Tongue (tissue), 2 donors: ENCODE measurements around the gene SP2. TPM values are rescaled to one million over a fixed set of nuclear protein-coding genes. Genes with fewer than 3 reads are reported as not detected.
A peak's percentile ranks its signal among the peaks of the same experiment; 100 is the strongest.

Experiments
- DNase-seq: peaks from one replicate; pipeline ENCODE4 v3.0.0-alpha.2; 2015
- total RNA-seq: library from RNA; depleted of rRNA; stranded (reverse); fragments of >200 nt; gene quantifications from one replicate; pipeline ENCODE4 v1.2.3, GENCODE V29; 2014

SP2 gene
- 2.4 TPM for total RNA-seq

GRCh38 chr17:47895856-47896671 lies at the start of gene SP2:
Gene SP2 (plus strand): TSS chr17:47896236. CDS start chr17:47896287, 51 bp downstream.
- DNase-seq = peak; percentile 100

- DNase-seq = no peak
These were observed 49.2 kb upstream of the SP2 start for GRCh38 chr17:47846716-47847340.

DNA sequence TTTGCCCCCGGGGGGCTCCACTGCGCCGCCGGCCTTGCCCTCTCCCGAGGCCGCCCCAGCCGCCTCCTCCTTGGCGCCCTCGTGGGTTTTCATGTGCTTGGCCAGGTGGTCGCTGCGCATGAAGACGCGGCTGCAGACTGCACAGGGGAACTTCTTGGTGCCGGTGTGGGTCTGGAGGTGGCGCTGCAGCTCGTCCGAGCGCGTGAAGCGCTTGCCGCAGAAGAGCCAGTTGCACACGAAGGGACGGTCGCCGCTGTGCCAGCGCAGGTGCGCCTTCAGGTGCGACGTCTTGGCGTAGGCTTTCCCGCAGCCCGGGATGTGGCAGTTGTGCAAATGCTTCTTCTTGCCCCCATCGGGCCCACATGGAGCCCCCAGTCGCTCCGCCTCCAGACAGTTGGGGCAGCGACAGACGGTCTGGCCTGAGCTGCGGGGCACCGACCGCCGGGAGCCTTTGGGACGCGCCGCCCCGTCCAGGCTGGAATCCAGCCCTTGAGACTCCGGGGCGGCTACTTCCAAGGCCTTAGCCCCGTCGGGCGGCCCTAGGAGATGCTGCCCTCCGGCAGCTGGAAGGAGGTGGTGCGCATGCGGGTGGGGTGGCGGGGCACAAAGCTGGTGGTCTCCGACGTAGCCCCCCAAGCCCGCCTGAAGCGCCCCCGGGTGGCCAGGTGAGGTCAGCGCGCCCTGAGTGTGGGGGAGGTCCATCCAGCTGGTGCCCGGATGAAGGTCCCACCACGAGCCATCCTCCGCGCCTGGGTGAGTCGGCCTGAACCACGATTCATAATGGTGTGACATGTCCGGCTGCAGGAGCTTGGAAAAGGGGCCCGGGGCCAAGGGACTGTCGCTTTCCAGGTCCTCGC lies 48.5 kb upstream of the SP2 start:
- no peak for DNase-seq

DNA sequence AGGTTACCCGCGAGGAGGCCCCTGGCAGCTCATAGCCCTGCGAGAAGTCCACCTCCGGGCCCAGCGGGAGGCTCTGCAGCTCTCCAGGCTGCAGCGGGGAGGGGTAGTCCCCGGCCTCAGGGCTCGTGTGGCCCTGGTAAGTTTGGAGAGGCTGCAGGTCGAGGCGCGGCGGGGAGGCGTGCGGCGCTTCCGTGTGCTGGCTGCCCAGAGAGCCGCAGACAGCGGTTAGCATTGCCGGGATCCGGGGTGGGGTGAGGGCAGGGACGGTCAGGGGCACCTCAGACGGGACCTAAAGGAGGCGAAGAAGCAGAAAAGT lies 47.9 kb upstream of the SP2 start:
- DNase-seq = no peak

DNA sequence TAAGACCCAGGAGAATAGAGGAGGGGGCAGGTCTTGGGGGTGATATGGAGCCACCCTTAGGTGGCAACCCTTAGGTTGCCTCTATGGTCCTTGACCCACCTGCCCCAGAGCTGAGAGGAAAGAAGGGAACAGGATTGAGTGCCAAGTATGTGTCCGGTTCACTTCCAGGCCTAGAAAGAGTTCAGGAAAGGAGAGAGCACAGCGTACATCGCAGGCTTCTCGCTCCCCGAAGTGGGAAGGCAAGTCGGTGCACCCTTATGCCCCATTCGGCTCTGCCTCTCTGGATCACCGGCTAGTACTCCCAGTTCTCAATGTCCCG lies 45.7 kb upstream of the SP2 start:
- DNase-seq = no peak

- DNase-seq = peak; percentile 43
These were observed 45.1 kb upstream of the SP2 start, which contains the start of gene SP6 for GRCh38 chr17:47850692-47851573. Gene SP6 (minus strand): TSS chr17:47851163. CDS start chr17:47848429, 2,734 bp downstream.

DNA sequence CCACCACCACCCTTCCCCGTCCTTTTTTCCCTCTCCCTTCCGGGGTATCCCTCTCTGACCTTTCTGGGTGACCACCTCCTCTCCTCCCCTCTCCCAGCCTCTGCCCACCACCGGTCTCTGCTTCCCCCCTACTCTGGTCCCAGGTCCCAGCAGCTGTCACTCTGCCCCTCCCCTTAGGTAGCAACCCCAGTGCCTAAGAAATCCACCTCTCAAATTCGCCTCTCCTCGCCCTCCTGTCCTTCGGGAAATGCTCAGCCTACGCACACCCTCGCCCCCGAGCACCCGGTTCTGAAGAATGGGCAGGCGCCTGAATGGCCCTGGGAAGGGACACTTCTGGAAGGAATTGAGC lies 44.3 kb upstream of the SP2 start:
- no peak for DNase-seq

GRCh38 chr17:47852113-47852949 lies 43.7 kb upstream of the SP2 start:
- DNase-seq = no peak

DNA sequence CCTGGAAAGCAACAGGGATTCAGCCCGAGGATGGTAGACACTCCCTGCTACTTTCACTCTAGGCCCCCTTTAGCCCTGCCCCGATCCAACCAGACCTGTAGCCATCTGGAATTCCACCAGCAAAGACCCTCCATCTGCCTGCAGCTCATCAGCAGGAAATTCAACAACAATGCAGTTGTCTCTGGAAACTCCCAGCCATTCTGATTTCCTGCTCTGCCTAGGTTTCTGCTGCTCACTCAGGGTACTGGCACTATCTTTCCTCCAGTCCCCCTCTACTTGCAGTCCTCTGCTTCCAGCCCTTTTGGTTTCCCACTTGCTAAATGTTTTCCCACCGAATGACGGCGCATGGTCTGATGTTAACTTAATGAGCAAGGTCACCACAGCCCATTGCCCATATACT lies 42.4 kb upstream of the SP2 start:
- DNase-seq = no peak

GRCh38 chr17:47855737-47856136 lies 40.3 kb upstream of the SP2 start:
- no peak for DNase-seq

DNA sequence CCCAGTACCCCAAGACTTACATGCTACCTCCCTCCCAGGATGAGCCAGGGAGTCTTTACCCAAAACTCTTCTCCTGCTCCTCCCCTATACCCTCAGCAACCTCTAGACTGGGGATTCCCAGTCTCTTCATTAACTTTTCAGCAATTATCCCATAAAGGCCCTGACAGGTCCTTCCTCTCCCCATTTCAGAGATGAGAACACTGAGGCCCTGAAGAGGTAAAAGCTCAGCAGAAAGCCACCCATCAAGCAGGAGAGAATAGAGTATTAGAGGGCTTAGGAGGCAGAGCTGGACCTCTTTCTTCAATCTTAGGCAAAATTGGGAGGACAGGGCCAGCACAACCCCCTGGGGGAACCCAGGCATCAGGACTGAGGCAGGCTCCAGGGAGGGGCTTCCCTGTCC lies 39.2 kb upstream of the SP2 start:
- no peak for DNase-seq

- DNase-seq = no peak
These were observed 38.2 kb upstream of the SP2 start for GRCh38 chr17:47857551-47858455.

DNA sequence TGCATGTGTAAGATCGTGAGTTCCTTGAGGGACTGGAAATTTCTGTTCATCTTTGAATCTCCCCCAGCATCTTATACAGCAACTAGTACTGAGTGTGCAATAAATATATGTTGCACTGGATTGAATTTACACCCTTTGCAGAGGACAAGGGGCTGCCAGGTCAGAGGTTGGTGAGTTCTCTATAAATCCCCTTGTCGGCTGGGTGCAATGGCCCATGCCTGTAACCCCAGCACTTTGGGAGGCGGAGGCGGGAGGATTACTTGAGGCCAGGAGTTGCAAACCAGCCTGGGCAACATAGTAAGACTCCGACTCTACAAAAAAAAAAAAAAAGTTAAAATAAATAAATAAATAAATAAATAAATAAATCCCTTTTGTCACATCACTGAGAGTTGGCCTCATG lies 35.6 kb upstream of the SP2 start:
- DNase-seq = no peak

GRCh38 chr17:47862621-47863440 lies 33.2 kb upstream of the SP2 start:
- DNase-seq = no peak

GRCh38 chr17:47864791-47865216 lies 31.2 kb upstream of the SP2 start:
- no peak for DNase-seq

- DNase-seq = no peak
These were observed 29.1 kb upstream of the SP2 start for GRCh38 chr17:47866941-47867340.

GRCh38 chr17:47867813-47868533 lies 28.1 kb upstream of the SP2 start:
- DNase-seq = no peak

GRCh38 chr17:47869114-47869513 lies 26.9 kb upstream of the SP2 start:
- no peak for DNase-seq

- DNase-seq = no peak
These were observed 26.0 kb upstream of the SP2 start for GRCh38 chr17:47870056-47870455.
